Measurements from ENCODE around the gene KRT1.

Gene KRT1

GRCh38 chr12:52632656-52633055 lies 47.6 kb downstream of the KRT1 start:
- no peak overlapping the region for H3K4me3 ChIP-seq (ENCODE audit: low read length)
- H3K4me2 ChIP-seq (ENCODE audit: low read depth, low read length), result no peak overlapping the region
- 0 out of 2 replicates have a peak, but pooled peaks cover 8% of the 10 kb centered on the region for H3K27me3 ChIP-seq (replicated peaks; ENCODE audit: insufficient read depth, low read length)
- H3K36me3 ChIP-seq (replicated peaks; ENCODE audit: insufficient read depth, low read length), result no peaks in the 10 kb centered on the region
- no peak for DNase-seq
- H3K4me1 ChIP-seq (ENCODE audit: low read length), result no peaks in the 10 kb centered on the region
- no peaks in the 10 kb centered on the region for H4K20me1 ChIP-seq (ENCODE audit: insufficient read depth, low read length)
- no peak overlapping the region for H3K9ac ChIP-seq (ENCODE audit: low read length)
- TF ChIP-seq EZH2phosphoT487 (IDR thresholded peaks at IDR 0.05; ENCODE audit: low read length), result no peak
- TF ChIP-seq EZH2 (optimal IDR thresholded peaks at IDR 0.05; ENCODE audit: low read depth, low read length), result no peak
- TF ChIP-seq CTCF (IDR thresholded peaks at IDR 0.05; ENCODE audit: low read length), result no peak
- H3K79me2 ChIP-seq (ENCODE audit: low read length), result no peaks in the 10 kb centered on the region
- H3K9me3 ChIP-seq (replicated peaks; ENCODE audit: insufficient read depth, low read length), result no peaks in the 10 kb centered on the region
- no peaks in the 10 kb centered on the region for H3K9me2 ChIP-seq (replicated peaks; ENCODE audit: insufficient read depth, low read length)
- H3K27ac ChIP-seq (ENCODE audit: low read length), result no peak overlapping the region
- H2AFZ ChIP-seq (ENCODE audit: low read length), result no peak overlapping the region
- no peaks in the 10 kb centered on the region for H3F3A ChIP-seq (ENCODE audit: insufficient read depth, low read length)

DNA sequence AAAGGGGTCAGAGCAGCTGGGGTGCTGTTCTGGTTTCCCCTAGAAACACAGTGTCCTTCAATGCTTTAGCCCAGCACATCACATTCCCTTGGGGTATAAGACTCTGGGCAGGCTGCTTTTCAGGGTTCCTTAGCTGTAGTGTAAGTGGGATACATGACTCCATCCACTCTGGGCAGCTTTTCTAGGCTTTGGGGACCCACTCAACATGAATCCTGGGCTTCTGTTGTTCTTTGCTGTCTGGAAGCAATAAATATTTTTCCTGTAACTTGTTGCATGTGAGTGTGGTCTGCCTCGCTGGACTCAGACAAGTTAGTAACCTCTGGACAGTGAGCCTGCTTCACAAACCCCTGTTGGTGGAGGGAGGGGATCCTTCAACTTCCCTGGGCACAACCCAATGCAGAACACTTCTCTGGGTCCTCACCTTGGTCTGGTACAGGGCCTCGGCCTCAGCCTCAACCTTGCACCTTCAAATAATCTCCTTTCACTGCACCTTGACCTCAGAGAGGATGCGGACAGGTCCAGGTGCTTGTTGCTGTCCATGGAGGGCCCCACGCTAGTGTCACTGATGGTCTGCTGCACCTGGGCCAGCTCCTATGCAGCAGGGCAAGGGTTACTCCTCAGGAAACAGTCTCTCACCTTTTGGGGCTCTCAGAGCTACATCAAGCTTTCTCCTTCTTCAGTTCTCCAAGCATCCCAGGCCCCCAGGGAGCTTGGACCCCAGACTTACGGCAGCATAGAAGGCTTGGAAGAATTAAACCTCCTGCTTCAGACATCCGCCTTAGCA lies 48.3 kb downstream of the KRT1 start:
- H3K27ac ChIP-seq (ENCODE audit: low read length), result no peak overlapping the region
- no peaks in the 10 kb centered on the region for H3K79me2 ChIP-seq (ENCODE audit: low read length)
- H3K9me3 ChIP-seq (replicated peaks; ENCODE audit: insufficient read depth, low read length), result no peaks in the 10 kb centered on the region
- no peaks in the 10 kb centered on the region for H3K9me2 ChIP-seq (replicated peaks; ENCODE audit: insufficient read depth, low read length)
- H2AFZ ChIP-seq (ENCODE audit: low read length), result no peak overlapping the region
- no peaks in the 10 kb centered on the region for H3K4me1 ChIP-seq (ENCODE audit: low read length)
- no peak overlapping the region for H3K9ac ChIP-seq (ENCODE audit: low read length)
- no peak overlapping the region for H3K4me2 ChIP-seq (ENCODE audit: low read depth, low read length)
- no peaks in the 10 kb centered on the region for H3K36me3 ChIP-seq (replicated peaks; ENCODE audit: insufficient read depth, low read length)
- 0 out of 2 replicates have a peak, but pooled peaks cover 6% of the 10 kb centered on the region for H3K27me3 ChIP-seq (replicated peaks; ENCODE audit: insufficient read depth, low read length)
- no peak overlapping the region for H3K4me3 ChIP-seq (ENCODE audit: low read length)
- TF ChIP-seq EZH2phosphoT487 (IDR thresholded peaks at IDR 0.05; ENCODE audit: low read length), result no peak
- TF ChIP-seq EZH2 (optimal IDR thresholded peaks at IDR 0.05; ENCODE audit: low read depth, low read length), result no peak
- no peak for TF ChIP-seq CTCF (IDR thresholded peaks at IDR 0.05; ENCODE audit: low read length)
- DNase-seq, result no peak
- H3F3A ChIP-seq (ENCODE audit: insufficient read depth, low read length), result no peaks in the 10 kb centered on the region
- H4K20me1 ChIP-seq (ENCODE audit: insufficient read depth, low read length), result no peaks in the 10 kb centered on the region

- H3K4me2 ChIP-seq (ENCODE audit: low read depth, low read length), result no peak overlapping the region
- TF ChIP-seq CTCF (IDR thresholded peaks at IDR 0.05; ENCODE audit: low read length) (no peak), EZH2phosphoT487 (IDR thresholded peaks at IDR 0.05; ENCODE audit: low read length) (no peak), EZH2 (optimal IDR thresholded peaks at IDR 0.05; ENCODE audit: low read depth, low read length) (no peak)
- H3K27ac ChIP-seq (ENCODE audit: low read length), result no peak overlapping the region
- no peak overlapping the region for H2AFZ ChIP-seq (ENCODE audit: low read length)
- no peak overlapping the region for H3K9ac ChIP-seq (ENCODE audit: low read length)
- DNase-seq, result no peak
- no peaks in the 10 kb centered on the region for H3F3A ChIP-seq (ENCODE audit: insufficient read depth, low read length)
- no peak overlapping the region for H3K4me3 ChIP-seq (ENCODE audit: low read length)
- no peaks in the 10 kb centered on the region for H3K9me2 ChIP-seq (replicated peaks; ENCODE audit: insufficient read depth, low read length)
- H3K36me3 ChIP-seq (replicated peaks; ENCODE audit: insufficient read depth, low read length), result no peaks in the 10 kb centered on the region
- H3K9me3 ChIP-seq (replicated peaks; ENCODE audit: insufficient read depth, low read length), result no peaks in the 10 kb centered on the region
- no peaks in the 10 kb centered on the region for H3K79me2 ChIP-seq (ENCODE audit: low read length)
- H3K4me1 ChIP-seq (ENCODE audit: low read length), result no peaks in the 10 kb centered on the region
- peaks cover 3% of the 10 kb centered on the region; the same call in 1 of the 2 replicates for H3K27me3 ChIP-seq (replicated peaks; ENCODE audit: insufficient read depth, low read length)
- H4K20me1 ChIP-seq (ENCODE audit: insufficient read depth, low read length), result no peaks in the 10 kb centered on the region
These were observed 48.9 kb downstream of the KRT1 start for GRCh38 chr12:52631264-52631663.
